ENCODE data around the gene GLP1R.
A peak's percentile ranks its signal among the peaks of the same experiment; 100 is the strongest.
"Not testable (repeated sequence)": the region's sequence is repeated elsewhere in the genome, so short reads cannot be mapped to it uniquely, and the experiment has no call there.

Gene GLP1R

DNA sequence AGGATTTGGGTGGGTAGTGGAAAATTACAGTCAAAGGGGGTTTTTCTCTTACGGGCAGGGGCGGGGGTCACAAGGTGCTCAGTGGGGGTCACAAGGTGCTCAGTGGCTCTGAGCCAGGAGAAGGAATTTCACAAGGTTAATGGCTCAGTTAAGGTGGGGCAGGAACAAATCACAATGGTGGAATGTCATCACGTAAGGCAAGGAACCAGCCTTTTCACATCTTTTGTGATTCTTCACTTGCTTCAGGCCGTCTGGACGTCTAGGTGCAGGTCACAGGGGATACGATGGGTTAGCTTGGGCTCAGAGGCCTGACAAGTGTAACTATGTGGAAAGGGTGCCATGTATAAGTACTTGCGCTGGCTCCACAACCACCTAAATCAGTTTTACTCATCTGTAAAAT lies 87.6 kb downstream of the GLP1R start:
- peaks cover 11% of the 10 kb centered on the region for H3K9me3 Mint-ChIP-seq
- not testable (repeated sequence) for ATAC-seq; H3K27ac Mint-ChIP-seq; H3K36me3 Mint-ChIP-seq (ENCODE audit: low read depth); H3K27me3 Mint-ChIP-seq; H3K4me3 Mint-ChIP-seq; DNase-seq
- peaks cover 12% of the 10 kb centered on the region for H3K4me1 Mint-ChIP-seq

GRCh38 chr6:39137245-39137644 lies 88.7 kb downstream of the GLP1R start:
- H3K27ac Mint-ChIP-seq: no peak overlapping the region
- DNase-seq: peak; percentile 52
- H3K9me3 Mint-ChIP-seq: peaks cover 11% of the 10 kb centered on the region
- ATAC-seq: no peak
- peaks cover 7% of the 10 kb centered on the region for H3K27me3 Mint-ChIP-seq
- H3K4me3 Mint-ChIP-seq: no peak overlapping the region
- H3K4me1 Mint-ChIP-seq: peaks cover 14% of the 10 kb centered on the region
- H3K36me3 Mint-ChIP-seq (ENCODE audit: low read depth): no peaks in the 10 kb centered on the region
